Osteocyte (in vitro differentiated cells): ENCODE data around the gene CSGALNACT2. TPM values are rescaled to one million over a fixed set of nuclear protein-coding genes. Genes with fewer than 3 reads are reported as not detected.

ENCODE experiments used
- DNase-seq: peaks from one replicate; pipeline ENCODE4 v3.0.0; 2021; ENCODE audit warnings: mixed read lengths; ENCODE audit not compliant: unreplicated experiment; ENCODE audit errors: extremely low spot score
- H3K27ac Mint-ChIP-seq: one replicate; pipeline ENCODE4 v1.8.0; 2021; ENCODE audit warnings: mild to moderate bottlenecking, mixed read lengths; ENCODE audit not compliant: unreplicated experiment
- H3K27me3 Mint-ChIP-seq: one replicate; pipeline ENCODE4 v1.8.0; 2021; ENCODE audit warnings: mixed read lengths; ENCODE audit not compliant: unreplicated experiment
- H3K36me3 Mint-ChIP-seq: one replicate; pipeline ENCODE4 v1.8.0; 2021; ENCODE audit warnings: mixed read lengths; ENCODE audit not compliant: unreplicated experiment
- H3K4me1 Mint-ChIP-seq: one replicate; pipeline ENCODE4 v1.8.0; 2021; ENCODE audit warnings: mixed read lengths; ENCODE audit not compliant: unreplicated experiment
- H3K4me3 Mint-ChIP-seq: one replicate; pipeline ENCODE4 v1.8.0; 2021; ENCODE audit warnings: mild to moderate bottlenecking, moderate library complexity, mixed read lengths; ENCODE audit not compliant: unreplicated experiment
- H3K9me3 Mint-ChIP-seq: one replicate; pipeline ENCODE4 v1.8.0; 2021; ENCODE audit warnings: mixed read lengths; ENCODE audit not compliant: unreplicated experiment
- total RNA-seq: library from RNA; stranded (reverse); gene quantifications from 2 replicates; pipeline ENCODE4 v1.2.1, GENCODE V29; 2021
- TF ChIP-seq, protein P1 (sequence below): fragments of 200-600 bp; sonication (generic); IDR thresholded peaks from 2 replicates; pipeline ENCODE4 v1.5.0; 2021; ENCODE audit warnings: antibody characterized with exemption, mild to moderate bottlenecking, moderate library complexity

Gene CSGALNACT2
- total RNA-seq, 1 donor from 2014 or later: 36.6 TPM

DNA sequence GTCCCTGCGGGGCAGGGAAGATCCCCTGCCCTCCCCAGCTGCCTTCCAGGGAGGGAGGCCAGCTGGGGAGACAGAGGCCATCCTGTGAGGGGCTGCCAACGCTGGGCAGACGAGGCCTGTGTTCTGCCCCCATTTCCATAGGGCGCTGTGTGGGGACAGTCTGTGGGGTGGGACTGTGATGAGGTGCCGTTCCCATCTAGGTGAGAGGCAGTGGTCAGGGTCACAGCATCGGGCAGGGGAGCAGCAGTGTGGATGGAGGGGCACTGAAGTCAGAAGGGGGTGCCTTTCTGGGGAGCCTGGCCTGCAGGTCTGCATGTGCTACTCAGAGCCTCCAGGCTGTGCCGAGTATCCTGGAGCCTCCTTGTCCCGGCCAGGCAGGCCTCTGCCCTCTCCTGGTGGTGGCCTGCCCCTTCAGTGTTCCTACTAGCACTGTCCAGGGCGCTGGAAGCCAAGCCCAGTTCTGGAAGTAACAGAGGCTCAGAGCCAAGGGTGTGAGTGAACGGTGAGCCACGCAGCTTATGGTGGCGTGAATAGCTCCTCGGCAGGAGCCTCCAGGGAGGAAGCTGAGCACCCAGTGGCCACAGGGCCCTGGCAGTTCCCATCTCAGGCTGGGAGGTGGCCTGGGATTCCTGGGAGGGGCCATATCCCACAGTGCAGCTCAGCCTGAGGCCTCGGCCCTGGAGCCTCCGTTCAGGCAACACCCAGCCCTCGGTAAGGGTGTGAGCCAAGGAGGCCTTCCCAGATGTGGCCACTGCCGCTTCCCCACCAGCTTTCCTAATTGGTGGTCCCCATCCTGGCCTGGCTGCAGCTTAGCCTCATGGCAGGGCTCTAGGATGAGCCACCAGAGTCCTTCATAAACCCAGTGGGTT lies 23.3 kb upstream of the CSGALNACT2 start:
- no peaks in the 10 kb centered on the region for H3K9me3 Mint-ChIP-seq
- H3K4me3 Mint-ChIP-seq: no peak overlapping the region
- H3K36me3 Mint-ChIP-seq: no peaks in the 10 kb centered on the region
- H3K27me3 Mint-ChIP-seq: peaks cover 4% of the 10 kb centered on the region
- DNase-seq: no peak
- peaks cover 5% of the 10 kb centered on the region for H3K4me1 Mint-ChIP-seq
- no peak overlapping the region for H3K27ac Mint-ChIP-seq
- TF ChIP-seq, protein P1, sequence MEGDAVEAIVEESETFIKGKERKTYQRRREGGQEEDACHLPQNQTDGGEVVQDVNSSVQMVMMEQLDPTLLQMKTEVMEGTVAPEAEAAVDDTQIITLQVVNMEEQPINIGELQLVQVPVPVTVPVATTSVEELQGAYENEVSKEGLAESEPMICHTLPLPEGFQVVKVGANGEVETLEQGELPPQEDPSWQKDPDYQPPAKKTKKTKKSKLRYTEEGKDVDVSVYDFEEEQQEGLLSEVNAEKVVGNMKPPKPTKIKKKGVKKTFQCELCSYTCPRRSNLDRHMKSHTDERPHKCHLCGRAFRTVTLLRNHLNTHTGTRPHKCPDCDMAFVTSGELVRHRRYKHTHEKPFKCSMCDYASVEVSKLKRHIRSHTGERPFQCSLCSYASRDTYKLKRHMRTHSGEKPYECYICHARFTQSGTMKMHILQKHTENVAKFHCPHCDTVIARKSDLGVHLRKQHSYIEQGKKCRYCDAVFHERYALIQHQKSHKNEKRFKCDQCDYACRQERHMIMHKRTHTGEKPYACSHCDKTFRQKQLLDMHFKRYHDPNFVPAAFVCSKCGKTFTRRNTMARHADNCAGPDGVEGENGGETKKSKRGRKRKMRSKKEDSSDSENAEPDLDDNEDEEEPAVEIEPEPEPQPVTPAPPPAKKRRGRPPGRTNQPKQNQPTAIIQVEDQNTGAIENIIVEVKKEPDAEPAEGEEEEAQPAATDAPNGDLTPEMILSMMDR: no peak

GRCh38 chr10:43115881-43116595 lies 22.2 kb upstream of the CSGALNACT2 start:
- peaks cover 3% of the 10 kb centered on the region for H3K4me1 Mint-ChIP-seq
- TF ChIP-seq, protein P1: no peak
- no peak overlapping the region for H3K4me3 Mint-ChIP-seq
- H3K9me3 Mint-ChIP-seq: no peaks in the 10 kb centered on the region
- no peak for DNase-seq
- peaks cover 4% of the 10 kb centered on the region for H3K27me3 Mint-ChIP-seq
- H3K27ac Mint-ChIP-seq: no peak overlapping the region
- H3K36me3 Mint-ChIP-seq: no peaks in the 10 kb centered on the region

DNA sequence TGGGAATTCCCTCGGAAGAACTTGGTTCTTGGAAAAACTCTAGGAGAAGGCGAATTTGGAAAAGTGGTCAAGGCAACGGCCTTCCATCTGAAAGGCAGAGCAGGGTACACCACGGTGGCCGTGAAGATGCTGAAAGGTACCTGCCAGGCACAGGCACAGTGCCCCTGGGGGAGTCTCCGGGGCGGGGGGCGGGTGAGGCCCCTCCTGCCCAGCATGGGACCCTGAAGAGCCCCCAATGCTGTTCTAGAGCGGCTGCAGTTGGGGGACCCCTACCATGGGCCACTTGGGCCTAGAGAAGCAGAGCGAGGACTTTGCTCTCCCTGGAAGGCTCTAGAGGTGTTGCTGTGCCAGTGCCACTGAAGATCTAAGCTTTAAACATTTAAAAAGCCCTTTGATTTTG lies 21.6 kb upstream of the CSGALNACT2 start:
- Mint-ChIP-seq H3K9me3 (no peaks in the 10 kb centered on the region), H3K4me3 (no peak overlapping the region)
- TF ChIP-seq, protein P1: no peak

DNA sequence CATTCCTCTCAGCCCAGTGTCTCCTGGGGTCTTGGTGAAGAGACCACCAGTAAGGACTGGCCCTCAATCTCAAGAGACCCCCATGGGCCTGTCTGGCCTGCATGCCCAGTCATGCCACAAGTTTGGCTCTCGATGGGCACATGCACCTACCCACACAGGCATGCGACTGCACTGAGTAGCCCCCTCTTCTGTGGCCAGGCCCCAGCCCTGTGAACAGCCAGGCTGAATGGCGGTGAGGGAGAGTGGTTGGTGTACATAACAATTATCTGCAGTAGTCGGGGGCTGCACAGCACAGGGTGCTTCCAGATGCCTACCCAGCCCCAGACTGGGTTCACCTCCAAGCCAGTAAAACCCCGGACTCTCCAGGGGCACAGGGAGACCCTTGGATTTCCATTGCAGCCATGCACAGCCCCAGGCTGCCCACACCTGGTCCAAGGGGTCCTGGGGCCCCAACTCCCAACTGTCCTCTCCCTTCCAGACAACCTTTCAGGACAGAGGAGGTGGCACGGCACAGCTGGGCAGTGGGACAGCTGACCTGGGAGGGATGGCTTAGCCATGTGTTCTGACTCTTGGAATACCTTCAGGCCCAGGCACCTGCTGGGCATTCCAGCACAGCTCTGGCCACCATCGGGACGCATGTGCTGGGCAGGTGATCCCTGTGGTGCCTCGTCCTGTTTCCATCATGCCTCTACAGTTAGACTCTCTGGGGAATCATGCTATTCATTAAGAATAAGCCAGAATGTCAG lies 21.0 kb upstream of the CSGALNACT2 start:
- Mint-ChIP-seq H3K4me1 (peaks cover 13% of the 10 kb centered on the region), H3K4me3 (no peak overlapping the region), H3K27me3 (peaks cover 4% of the 10 kb centered on the region), H3K9me3 (no peaks in the 10 kb centered on the region), H3K27ac (no peak overlapping the region), H3K36me3 (no peaks in the 10 kb centered on the region)
- DNase-seq: no peak
- TF ChIP-seq, protein P1: no peak

More for the DNA sequence above, 21.6 kb upstream of the CSGALNACT2 start:
- no peak for DNase-seq
- H3K27me3 Mint-ChIP-seq: peaks cover 4% of the 10 kb centered on the region
- H3K4me1 Mint-ChIP-seq: peaks cover 9% of the 10 kb centered on the region
- no peaks in the 10 kb centered on the region for H3K36me3 Mint-ChIP-seq
- H3K27ac Mint-ChIP-seq: no peak overlapping the region
